Thoracic aorta (tissue), 2 donors: ENCODE measurements around the gene ADGRL4. TPM values are rescaled to one million over a fixed set of nuclear protein-coding genes. Genes with fewer than 3 reads are reported as not detected.
"Not testable (repeated sequence)": the region's sequence is repeated elsewhere in the genome, so short reads cannot be mapped to it uniquely, and the experiment has no call there.

Experiments used
- ATAC-seq: fragments of 150-250 bp; one replicate; pipeline ENCODE4 v1.8.0; 2017; ENCODE audit warnings: low read depth; ENCODE audit not compliant: insufficient number of reproducible peaks, low FRiP score
- DNase-seq: peaks from one replicate; pipeline ENCODE4 v3.0.0-alpha.2; 2020; ENCODE audit warnings: low spot score
- H3K27ac ChIP-seq, 2 donors: fragments of 200-600 bp; sonication (generic); 1 replicate in 1 of 2; 2 replicates in 1 of 2; pipeline ENCODE4 v1.5.1; 2016; ENCODE audit warnings: mild to moderate bottlenecking in 2 of 2, moderate library complexity in 2 of 2
- H3K27me3 ChIP-seq: fragments of 200-600 bp; sonication (generic); replicated peaks from 2 replicates; pipeline ENCODE4 v1.6.0; 2016; ENCODE audit warnings: mild to moderate bottlenecking; ENCODE audit not compliant: insufficient read depth
- H3K36me3 ChIP-seq: fragments of 200-600 bp; sonication (generic); one replicate; pipeline ENCODE4 v1.5.1; 2016
- H3K4me1 ChIP-seq, 2 donors: fragments of 200-600 bp; sonication (generic); 1 replicate in 1 of 2; 2 replicates in 1 of 2; pipeline versions ENCODE4 v1.5.1 to v1.6.0; 2016; ENCODE audit warnings: low read depth in 2 of 2, mild to moderate bottlenecking in 1 of 2; ENCODE audit not compliant: control insufficient read depth in 1 of 2
- H3K4me3 ChIP-seq: fragments of 200-600 bp; sonication (generic); 2 replicates; pipeline ENCODE4 v1.5.1; 2016; ENCODE audit warnings: mild to moderate bottlenecking
- H3K9me3 ChIP-seq: fragments of 200-600 bp; sonication (generic); 2 replicates; pipeline ENCODE4 v1.5.1; 2016
- CTCF ChIP-seq: fragments of 200-600 bp; sonication (generic); IDR thresholded peaks from one replicate; pipeline ENCODE4 v1.5.1; 2019; ENCODE audit warnings: antibody characterized with exemption
- total RNA-seq, 2 donors: library from RNA; depleted of rRNA; stranded (reverse); fragments of >200 nt; gene quantifications; one replicate each; pipeline versions ENCODE4 v1.1.0 to v1.2.3, GENCODE V29; 2016

Gene ADGRL4
- total RNA-seq, 2 donors from 2014 or later = 15.8 to 26.2 TPM

GRCh38 chr1:78884685-78885452, 121.7 kb downstream of the ADGRL4 start:
- H3K4me3 ChIP-seq = no peak overlapping the region
- peaks cover 0 to 11% of the 10 kb centered on the region in 2 donors for H3K4me1 ChIP-seq
- H3K36me3 ChIP-seq = no peaks in the 10 kb centered on the region
- no peaks in the 10 kb centered on the region for H3K27me3 ChIP-seq
- TF ChIP-seq CTCF = no peak
- ATAC-seq = no peak
- H3K9me3 ChIP-seq = no peaks in the 10 kb centered on the region
- DNase-seq = no peak
- H3K27ac ChIP-seq = no peak overlapping the region

GRCh38 chr1:78880223-78880622, 126.3 kb downstream of the ADGRL4 start:
- no peak overlapping the region for H3K4me3 ChIP-seq
- no peaks in the 10 kb centered on the region for H3K36me3 ChIP-seq
- DNase-seq (no peak), ATAC-seq (no peak)
- TF ChIP-seq CTCF = no peak
- H3K9me3 ChIP-seq = no peaks in the 10 kb centered on the region
- H3K27me3 ChIP-seq = no peaks in the 10 kb centered on the region
- H3K4me1 ChIP-seq = peaks cover 0 to 8% of the 10 kb centered on the region in 2 donors
- no peak overlapping the region for H3K27ac ChIP-seq

GRCh38 chr1:78875986-78876385, 130.5 kb downstream of the ADGRL4 start:
- not testable (repeated sequence) for DNase-seq, ATAC-seq, H3K27me3 ChIP-seq, H3K4me3 ChIP-seq, H3K4me1 ChIP-seq, H3K27ac ChIP-seq, H3K36me3 ChIP-seq, H3K9me3 ChIP-seq

DNA sequence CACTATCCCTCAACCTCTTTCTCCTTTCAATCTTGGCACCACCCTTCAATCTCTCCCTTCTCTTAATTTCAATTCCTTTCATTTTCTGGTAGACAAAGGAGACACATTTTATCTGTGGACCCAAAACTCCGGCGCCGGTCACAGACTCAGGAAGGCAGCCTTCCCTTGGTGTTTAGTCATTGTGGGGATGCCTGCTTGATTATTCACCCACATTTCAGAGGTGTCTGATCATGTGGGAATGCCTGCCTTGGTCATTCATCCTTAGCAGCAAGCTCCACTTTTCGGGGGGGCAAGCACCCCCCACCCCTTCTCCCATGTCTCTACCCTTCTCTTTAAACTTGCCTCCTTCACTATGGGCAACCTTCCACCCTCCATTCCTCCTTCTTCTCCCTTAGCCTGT, 133.7 kb downstream of the ADGRL4 start:
- not testable (repeated sequence) for DNase-seq, H3K9me3 ChIP-seq, H3K4me1 ChIP-seq, H3K36me3 ChIP-seq, ATAC-seq, H3K27me3 ChIP-seq, H3K27ac ChIP-seq, H3K4me3 ChIP-seq

DNA sequence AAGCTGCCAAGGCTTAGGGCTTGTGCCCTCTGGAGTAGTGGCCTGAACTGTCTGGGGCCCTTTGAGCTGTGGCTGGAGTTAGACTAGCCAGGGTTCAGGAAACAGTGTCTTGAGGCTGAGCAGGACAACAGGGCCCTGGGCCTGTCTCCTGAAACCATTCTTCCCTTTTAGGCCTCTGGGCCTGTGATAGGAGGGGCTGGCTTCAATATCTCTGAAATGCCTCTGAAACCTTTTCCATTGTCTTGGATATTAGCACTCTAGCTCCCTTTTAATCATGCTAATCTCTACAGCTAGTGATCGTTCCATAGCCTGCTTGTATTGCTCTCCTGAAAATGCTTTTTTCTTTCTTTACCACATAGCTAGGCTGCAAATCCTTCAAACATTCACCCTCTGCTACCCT, 135.3 kb downstream of the ADGRL4 start:
- no peak for TF ChIP-seq CTCF
- H3K4me1 ChIP-seq = no peaks in the 10 kb centered on the region
- no peaks in the 10 kb centered on the region for H3K9me3 ChIP-seq
- no peaks in the 10 kb centered on the region for H3K27me3 ChIP-seq
- H3K4me3 ChIP-seq = no peak overlapping the region
- H3K36me3 ChIP-seq = no peaks in the 10 kb centered on the region
- DNase-seq (no peak), ATAC-seq (no peak)
- no peak overlapping the region for H3K27ac ChIP-seq

GRCh38 chr1:78869136-78869535, 137.4 kb downstream of the ADGRL4 start:
- TF ChIP-seq CTCF = no peak
- H3K4me3 ChIP-seq = no peak overlapping the region
- no peak for ATAC-seq
- no peaks in the 10 kb centered on the region for H3K36me3 ChIP-seq
- no peak for DNase-seq
- no peaks in the 10 kb centered on the region for H3K9me3 ChIP-seq
- H3K27ac ChIP-seq = no peak overlapping the region
- no peaks in the 10 kb centered on the region for H3K27me3 ChIP-seq
- H3K4me1 ChIP-seq = no peaks in the 10 kb centered on the region
